GM12878 (cell line): ENCODE data around the gene ILKAP. TPM values are rescaled to one million over a fixed set of nuclear protein-coding genes. Genes with fewer than 3 reads are reported as not detected.

Experiments
- ATAC-seq: fragments of 200-7000 bp; cut with Tn5 transposase; 3 replicates; pipeline ENCODE4 v1.9.1; 2020; ENCODE audit warnings: mild to moderate bottlenecking, moderate library complexity
- BruUV-seq: library from RNA; stranded (reverse); fragments of 400-500 nt; replicated peaks from 2 replicates; lab custom pipeline; 2021; lab: Mats Ljungman, UMichigan
- CTCF ChIA-PET: fragments of 300-600 bp; sonication (Branson Sonifier 250); formaldehyde crosslinking; extraction: SDS; loops from one replicate; lab custom pipeline; 2021; ENCODE audit warnings: inconsistent platforms; lab: Yijun Ruan, JAX
- POLR2A ChIA-PET: fragments of 350-600 bp; formaldehyde crosslinking; extraction: SDS; loops from one replicate; lab custom pipeline; 2021; ENCODE audit warnings: inconsistent platforms; lab: Charles Lee
- RAD21 ChIA-PET: fragments of 300-600 bp; sonication (Branson Sonifier 250); formaldehyde crosslinking; loops from one replicate; lab custom pipeline; 2023; ENCODE audit warnings: antibody characterized with exemption; ENCODE audit not compliant: unreplicated experiment; lab: Charles Lee
- SMC1A ChIA-PET: fragments of 300-600 bp; sonication (Branson Sonifier 250); formaldehyde crosslinking; loops from one replicate; lab custom pipeline; 2023; ENCODE audit not compliant: unreplicated experiment, uncharacterized antibody; lab: Charles Lee
- DNase-seq: peaks from one replicate; pipeline ENCODE4 v3.0.0-alpha.2; 2011; ENCODE audit warnings: low read depth, low spot score
- FAIRE-seq: peaks from 3 replicates; lab custom pipeline; 2011; peaks lifted over from hg19 to GRCh38; lab: Jason Lieb, UNC
- H2AFZ ChIP-seq: 2 replicates; pipeline ENCODE4 v1.6.0; 2011; ENCODE audit warnings: low read depth, low read length, control low read depth; ENCODE audit not compliant: control insufficient read depth
- H3K27ac ChIP-seq: 2 replicates; pipeline ENCODE4 v1.5.1; 2011; ENCODE audit warnings: control low read depth; ENCODE audit not compliant: control insufficient read depth, insufficient read depth
- H3K27me3 ChIP-seq, 2 experiments: replicated peaks in 1 of 2; 2 replicates each; pipeline versions ENCODE4 v1.6.0 to v1.6.1; 2011; ENCODE audit warnings: low read length in 1 of 2; ENCODE audit not compliant: control insufficient read depth in 2 of 2, insufficient read depth in 2 of 2
- H3K36me3 ChIP-seq, 2 experiments: 2 replicates each; pipeline ENCODE4 v1.5.1; 2011; ENCODE audit warnings: low read length in 1 of 2; ENCODE audit not compliant: control insufficient read depth in 2 of 2, insufficient read depth in 2 of 2
- H3K4me1 ChIP-seq: 2 replicates; pipeline ENCODE4 v1.6.1; 2011; ENCODE audit warnings: mild to moderate bottlenecking, low read length, moderate library complexity, mixed read lengths; ENCODE audit not compliant: control insufficient read depth, insufficient read depth
- H3K4me2 ChIP-seq: 2 replicates; pipeline ENCODE4 v1.6.0; 2011; ENCODE audit warnings: control low read depth; ENCODE audit not compliant: control insufficient read depth, insufficient read depth
- H3K4me3 ChIP-seq: fragments of 200-600 bp; sonication (generic); 2 replicates; pipeline ENCODE4 v1.5.1; 2016
- H3K79me2 ChIP-seq: 2 replicates; pipeline ENCODE4 v1.6.0; 2011; ENCODE audit warnings: low read length; ENCODE audit not compliant: control insufficient read depth, insufficient read depth
- H3K9ac ChIP-seq: 2 replicates; pipeline ENCODE4 v1.8.0; 2011; ENCODE audit warnings: low read length, control low read depth, mixed read lengths; ENCODE audit not compliant: control insufficient read depth, insufficient read depth
- H3K9me3 ChIP-seq: replicated peaks from 3 replicates; pipeline ENCODE4 v1.5.1; 2011; ENCODE audit warnings: mild to moderate bottlenecking, low read length; ENCODE audit not compliant: control insufficient read depth, insufficient read depth
- H4K20me1 ChIP-seq: 2 replicates; pipeline ENCODE4 v1.6.0; 2011; ENCODE audit not compliant: control insufficient read depth, insufficient read depth
- IKZF2 ChIP-seq, 2 experiments: fragments of 450-650 bp; IDR thresholded peaks; 2 replicates each; pipeline ENCODE4 v1.6.1; 2017; ENCODE audit warnings: mild to moderate bottlenecking in 2 of 2, moderate library complexity in 2 of 2
- PML ChIP-seq: IDR thresholded peaks from 2 replicates; pipeline ENCODE4 v1.6.1; 2012; ENCODE audit warnings: low read length, inconsistent platforms
- POLR2A ChIP-seq: IDR thresholded peaks from 2 replicates; pipeline ENCODE4 v1.6.1; 2011; ENCODE audit warnings: low read depth, mild to moderate bottlenecking, low read length
- WGBS: methylation state at CpG from one replicate; pipeline ENCODE4 v1.1.6; 2016; ENCODE audit warnings: low lambda C conversion rate; ENCODE audit not compliant: insufficient replicate concordance, insufficient coverage; ENCODE audit errors: missing lambda C conversion rate; 5-methylcytosine and 5-hydroxymethylcytosine counted together
- in situ Hi-C: fragments of 300-500 bp; cut with MboI; formaldehyde crosslinking; loops from 9 replicates; pipeline ENCODE4 v1.14.3; 2018; ENCODE audit warnings: mixed read lengths
- intact Hi-C: fragments of 100-400 bp; cut with micrococcal nuclease; formaldehyde crosslinking; loops from one replicate; pipeline ENCODE4 v1.14.2; 2022; ENCODE audit not compliant: unreplicated experiment
- polyA plus RNA-seq, 11 experiments: library from polyadenylated mRNA; depleted of rRNA in 4 of 11; unstranded in 6 of 11; stranded (reverse) in 5 of 11; fragments of >200 nt; fragmentation: Nextera tagmentation in 4 of 11; fragmentation: Illumina TruSeq in 1 of 11; extraction: Ambion mirVana in 4 of 11; extraction: Trizol in 1 of 11; gene quantifications; 1 replicate in 1 of 11; 2 replicates in 10 of 11; pipeline versions ENCODE4 v1.2.1 to v1.2.3, GENCODE V29; 2011 to 2016; ENCODE audit warnings: inconsistent platforms in 2 of 11, missing spikeins in 2 of 11, low read depth in 1 of 11
- total RNA-seq, 4 experiments: library from RNA; depleted of rRNA in 3 of 4; stranded (reverse); fragments of >200 nt in 3 of 4; fragmentation: Illumina TruSeq in 1 of 4; extraction: Trizol in 1 of 4; gene quantifications; 2 replicates each; pipeline versions ENCODE4 v1.2.1 to v1.2.3, GENCODE V29; 2013 to 2021
- TF ChIP-seq, protein P1 (sequence below): IDR thresholded peaks from 2 replicates; pipeline ENCODE4 v1.6.1; 2011; ENCODE audit warnings: low read depth, low read length, improper control_type of control experiment, borderline replicate concordance
- TF ChIP-seq, protein P2 (sequence below): fragments of 450-650 bp; IDR thresholded peaks from 2 replicates; pipeline ENCODE4 v1.6.1; 2016; ENCODE audit warnings: mild to moderate bottlenecking, moderate library complexity, borderline replicate concordance

The ILKAP gene
- total and polyA plus RNA-seq, 10 of the 15 experiments (the other 5 are each of a cell fraction or from before 2014, with no cell fraction given): 4.2 to 65.3 (median 37.3) TPM

DNA sequence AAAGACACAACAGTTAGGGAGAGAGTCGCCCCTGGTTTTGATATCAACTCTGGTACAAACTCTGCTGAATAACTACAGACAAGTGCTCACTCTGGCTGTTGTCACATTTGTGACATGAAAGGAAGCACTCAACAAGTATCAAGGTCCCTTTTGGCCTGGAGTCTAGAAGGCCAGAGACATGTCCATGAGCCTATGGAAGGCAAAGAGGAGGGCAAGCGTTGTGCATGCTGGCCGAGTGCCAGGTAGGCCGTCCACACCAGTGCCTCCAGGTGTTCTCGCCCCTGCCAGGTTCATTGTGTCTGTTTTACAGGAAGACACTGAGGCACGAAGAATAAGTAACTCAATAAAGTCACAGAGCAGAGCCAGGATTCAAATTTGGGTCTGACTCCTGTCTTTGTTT lies 21.1 kb downstream of the ILKAP start:
- Histone ChIP-seq H3K9ac (no peak overlapping the region), H3K36me3 (peaks cover 22 to 44% of the 10 kb centered on the region in 2 experiments), H3K9me3 (no peaks in the 10 kb centered on the region), H3K79me2 (no peaks in the 10 kb centered on the region), H4K20me1 (no peaks in the 10 kb centered on the region), H3K27me3 (no peaks in the 10 kb centered on the region), H2AFZ (no peak overlapping the region), H3K27ac (no peak overlapping the region), H3K4me3 (no peak overlapping the region), H3K4me1 (no peaks in the 10 kb centered on the region), H3K4me2 (no peak overlapping the region)
- DNase-seq (no peak), FAIRE-seq (no peak), ATAC-seq (no peak)
- SMC1A ChIA-PET: no interaction called here
- intact Hi-C loops: no loop called here
- WGBS: 93% methylated on average over 6 of the region's 6 CpGs
- in situ Hi-C loops: no loop called here
- TF ChIP-seq, protein P1, sequence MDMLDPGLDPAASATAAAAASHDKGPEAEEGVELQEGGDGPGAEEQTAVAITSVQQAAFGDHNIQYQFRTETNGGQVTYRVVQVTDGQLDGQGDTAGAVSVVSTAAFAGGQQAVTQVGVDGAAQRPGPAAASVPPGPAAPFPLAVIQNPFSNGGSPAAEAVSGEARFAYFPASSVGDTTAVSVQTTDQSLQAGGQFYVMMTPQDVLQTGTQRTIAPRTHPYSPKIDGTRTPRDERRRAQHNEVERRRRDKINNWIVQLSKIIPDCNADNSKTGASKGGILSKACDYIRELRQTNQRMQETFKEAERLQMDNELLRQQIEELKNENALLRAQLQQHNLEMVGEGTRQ: no peak
- TF ChIP-seq IKZF2 (IDR thresholded peaks at IDR 0.05) (no peak), POLR2A (0 out of 2 replicates have a peak, but pooled peaks have one; percentile 12), PML (no peak)
- TF ChIP-seq, protein P2, sequence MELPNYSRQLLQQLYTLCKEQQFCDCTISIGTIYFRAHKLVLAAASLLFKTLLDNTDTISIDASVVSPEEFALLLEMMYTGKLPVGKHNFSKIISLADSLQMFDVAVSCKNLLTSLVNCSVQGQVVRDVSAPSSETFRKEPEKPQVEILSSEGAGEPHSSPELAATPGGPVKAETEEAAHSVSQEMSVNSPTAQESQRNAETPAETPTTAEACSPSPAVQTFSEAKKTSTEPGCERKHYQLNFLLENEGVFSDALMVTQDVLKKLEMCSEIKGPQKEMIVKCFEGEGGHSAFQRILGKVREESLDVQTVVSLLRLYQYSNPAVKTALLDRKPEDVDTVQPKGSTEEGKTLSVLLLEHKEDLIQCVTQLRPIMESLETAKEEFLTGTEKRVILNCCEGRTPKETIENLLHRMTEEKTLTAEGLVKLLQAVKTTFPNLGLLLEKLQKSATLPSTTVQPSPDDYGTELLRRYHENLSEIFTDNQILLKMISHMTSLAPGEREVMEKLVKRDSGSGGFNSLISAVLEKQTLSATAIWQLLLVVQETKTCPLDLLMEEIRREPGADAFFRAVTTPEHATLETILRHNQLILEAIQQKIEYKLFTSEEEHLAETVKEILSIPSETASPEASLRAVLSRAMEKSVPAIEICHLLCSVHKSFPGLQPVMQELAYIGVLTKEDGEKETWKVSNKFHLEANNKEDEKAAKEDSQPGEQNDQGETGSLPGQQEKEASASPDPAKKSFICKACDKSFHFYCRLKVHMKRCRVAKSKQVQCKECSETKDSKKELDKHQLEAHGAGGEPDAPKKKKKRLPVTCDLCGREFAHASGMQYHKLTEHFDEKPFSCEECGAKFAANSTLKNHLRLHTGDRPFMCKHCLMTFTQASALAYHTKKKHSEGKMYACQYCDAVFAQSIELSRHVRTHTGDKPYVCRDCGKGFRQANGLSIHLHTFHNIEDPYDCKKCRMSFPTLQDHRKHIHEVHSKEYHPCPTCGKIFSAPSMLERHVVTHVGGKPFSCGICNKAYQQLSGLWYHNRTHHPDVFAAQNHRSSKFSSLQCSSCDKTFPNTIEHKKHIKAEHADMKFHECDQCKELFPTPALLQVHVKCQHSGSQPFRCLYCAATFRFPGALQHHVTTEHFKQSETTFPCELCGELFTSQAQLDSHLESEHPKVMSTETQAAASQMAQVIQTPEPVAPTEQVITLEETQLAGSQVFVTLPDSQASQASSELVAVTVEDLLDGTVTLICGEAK: no peak
- no TSS peak for BruUV-seq
- POLR2A ChIA-PET: no interaction called here
- RAD21 ChIA-PET: no interaction called here
- CTCF ChIA-PET: no interaction called here
